IPS-11a (cell line): ENCODE data around the gene CRTC3.
"Not testable (repeated sequence)": the region's sequence is repeated elsewhere in the genome, so short reads cannot be mapped to it uniquely, and the experiment has no call there.

Source experiments
- H3K4me3 ChIP-seq: one replicate; pipeline ENCODE4 v1.5.1; 2013; ENCODE audit warnings: low read depth, low read length, control low read depth

CRTC3 gene

DNA sequence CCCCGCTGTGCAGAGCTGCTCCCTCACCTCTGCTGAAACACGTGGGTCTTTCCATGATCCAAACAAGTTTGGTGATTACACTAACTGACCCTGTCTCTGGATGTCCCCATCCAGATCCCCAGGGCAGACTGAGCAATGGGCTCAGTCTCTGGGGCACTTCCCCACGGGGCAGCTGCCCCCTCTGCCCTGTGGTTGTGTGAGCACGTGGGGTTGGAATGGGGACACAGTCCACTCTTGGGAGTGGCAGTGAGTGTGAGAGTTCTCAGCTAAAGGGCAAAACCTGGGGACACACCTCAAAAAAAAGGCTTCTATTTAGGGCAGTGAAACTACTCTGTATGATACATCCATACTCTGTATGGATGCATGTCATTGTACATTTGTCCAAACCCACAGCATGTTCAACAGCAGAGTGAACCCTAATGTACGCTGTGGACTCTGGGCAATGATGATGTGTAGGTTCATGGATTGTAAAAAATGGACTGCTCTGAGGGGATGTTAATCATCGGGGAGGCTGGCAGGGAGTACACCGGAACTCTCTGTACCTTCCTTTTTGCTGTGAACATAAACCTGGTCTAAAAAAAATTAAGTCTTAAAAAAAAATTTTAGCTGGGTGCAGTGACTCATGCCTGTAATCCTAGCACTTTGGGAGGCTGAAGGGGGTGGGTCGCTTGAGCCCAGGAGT is 137.5 kb downstream of the CRTC3 start:
- H3K4me3 ChIP-seq = no peak overlapping the region

DNA sequence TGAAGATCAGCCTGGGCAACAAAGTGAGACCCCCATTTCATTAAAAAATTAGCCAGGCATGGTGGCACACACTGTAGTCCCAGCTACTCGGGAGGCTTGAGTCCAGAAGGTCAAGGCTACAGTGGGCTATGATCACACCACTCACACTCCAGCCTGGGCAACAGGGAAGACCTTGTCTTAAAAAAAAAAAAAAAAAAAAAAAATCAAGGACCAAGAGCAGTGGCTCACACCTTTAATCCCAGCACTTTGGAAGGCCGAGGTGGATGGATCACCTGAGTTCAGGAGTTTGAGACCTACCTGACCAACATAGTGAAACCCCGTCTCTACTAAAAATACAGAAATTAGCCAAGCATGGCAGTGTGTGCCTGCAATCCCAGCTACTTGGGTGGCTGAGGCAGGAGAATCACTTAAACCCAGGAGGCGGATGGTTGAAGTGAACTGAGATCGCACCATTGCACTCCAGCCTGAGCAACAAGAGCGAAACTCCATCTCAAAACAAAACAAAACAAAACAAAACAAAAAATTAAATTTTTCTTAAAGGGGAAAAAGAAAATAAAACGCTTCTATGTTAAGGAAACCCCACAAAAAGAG is 138.1 kb downstream of the CRTC3 start:
- H3K4me3 ChIP-seq = not testable (repeated sequence)

DNA sequence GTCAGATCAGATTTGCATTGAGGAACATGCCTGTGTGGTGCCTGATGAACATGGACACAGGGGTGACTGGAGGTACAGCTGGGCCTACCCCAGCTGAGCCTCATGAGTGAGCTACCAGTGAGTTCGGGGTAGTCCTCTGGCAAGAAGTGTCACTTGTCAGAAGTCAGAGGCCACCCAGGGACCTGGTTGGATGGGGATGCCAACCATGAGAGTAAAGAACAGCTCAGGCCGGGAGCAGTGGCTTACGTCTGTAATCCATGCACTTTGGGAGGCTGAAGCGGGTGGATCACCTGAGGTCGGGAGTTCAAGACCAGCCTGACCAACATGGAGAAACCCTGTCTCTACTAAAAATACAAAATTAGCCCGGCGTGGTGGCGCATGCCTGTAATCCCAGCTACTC is 140.9 kb downstream of the CRTC3 start:
- H3K4me3 ChIP-seq = not testable (repeated sequence)

DNA sequence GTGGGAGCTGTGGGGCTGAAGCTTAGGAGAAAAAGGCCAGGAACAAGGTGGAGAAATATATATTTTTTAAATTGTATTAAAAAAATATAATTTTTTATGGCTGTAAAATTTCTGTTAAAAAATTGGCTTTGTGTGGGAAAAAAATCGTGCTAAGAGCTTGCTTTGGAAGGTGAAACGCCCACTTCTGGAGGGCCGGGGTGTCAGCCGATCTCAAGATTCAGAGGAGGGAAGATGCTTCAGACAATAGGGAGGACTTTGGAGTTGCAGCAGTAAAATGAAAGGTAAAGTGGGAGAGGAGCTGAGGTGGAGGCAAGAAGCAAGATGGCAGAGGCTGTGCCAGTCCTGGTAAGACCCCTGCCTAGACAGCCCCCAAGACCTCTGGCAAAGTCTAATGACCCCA is 141.5 kb downstream of the CRTC3 start:
- no peak overlapping the region for H3K4me3 ChIP-seq

GRCh38 chr15:90673357-90673756 is 143.6 kb downstream of the CRTC3 start:
- not testable (repeated sequence) for H3K4me3 ChIP-seq

GRCh38 chr15:90674476-90674875 is 144.8 kb downstream of the CRTC3 start:
- H3K4me3 ChIP-seq = no peak overlapping the region

DNA sequence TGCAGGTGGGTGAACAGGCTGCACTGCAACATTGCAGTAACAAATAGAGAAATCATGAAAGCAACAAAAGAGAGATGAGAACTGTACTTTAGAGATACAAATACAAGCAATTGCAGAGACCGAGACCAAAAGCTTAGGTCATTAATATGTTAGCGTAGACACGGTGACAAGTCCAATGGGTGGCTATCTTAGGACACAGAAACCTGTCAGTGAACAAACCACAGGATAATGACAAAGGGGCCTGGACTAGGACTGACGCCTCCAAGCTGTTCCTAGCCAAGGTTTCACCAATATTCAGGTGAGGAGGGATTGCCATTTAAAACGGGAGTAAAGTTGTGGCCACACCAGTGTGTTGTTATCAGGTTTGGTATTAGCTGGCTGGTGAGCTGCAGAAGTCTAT is 145.7 kb downstream of the CRTC3 start:
- H3K4me3 ChIP-seq = no peak overlapping the region

DNA sequence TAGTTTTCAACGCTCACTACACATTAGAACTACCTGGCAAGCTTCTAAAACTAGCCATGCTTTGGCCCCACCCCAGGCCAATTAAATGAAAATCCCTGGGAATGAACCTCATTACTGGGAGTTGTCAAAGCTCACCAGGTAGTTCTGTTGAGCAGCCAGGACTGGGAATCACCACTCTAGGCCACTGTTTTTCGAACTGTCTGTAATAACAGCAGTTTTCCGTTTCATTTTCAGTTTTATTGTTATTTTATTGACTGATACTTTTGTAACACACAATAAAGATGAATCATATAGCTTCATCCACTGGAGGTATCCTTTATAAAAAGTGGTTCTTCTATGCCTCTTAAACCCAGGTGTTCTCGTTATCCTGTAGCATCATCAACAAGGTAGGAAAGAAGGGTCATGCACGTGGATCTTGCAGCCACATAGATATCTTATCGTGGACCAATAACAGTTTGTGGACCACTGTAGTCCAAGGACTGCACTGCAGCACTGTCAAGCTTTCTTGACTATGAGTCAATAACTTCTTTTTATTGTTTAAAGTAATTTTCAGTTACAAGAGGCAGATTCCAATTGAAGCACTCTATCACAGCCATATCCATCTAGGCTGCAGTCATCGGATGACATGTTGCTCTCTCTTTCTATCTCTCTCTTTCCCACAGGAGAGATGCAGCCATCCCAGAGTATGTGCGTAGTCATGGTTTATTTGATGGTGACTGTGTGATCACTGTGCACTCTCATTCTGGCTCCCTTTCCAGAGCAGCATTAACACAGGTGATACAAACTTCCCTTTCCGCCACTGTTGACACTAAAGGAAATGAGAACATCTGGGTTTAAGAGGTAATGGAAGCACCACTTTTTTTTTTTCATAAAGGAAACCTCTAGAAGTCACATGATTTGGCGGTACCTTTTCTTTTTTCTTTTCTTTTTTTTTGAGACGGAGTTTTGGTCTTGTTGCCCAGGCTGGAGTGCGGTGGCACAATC is 148.4 kb downstream of the CRTC3 start:
- H3K4me3 ChIP-seq = no peak overlapping the region

DNA sequence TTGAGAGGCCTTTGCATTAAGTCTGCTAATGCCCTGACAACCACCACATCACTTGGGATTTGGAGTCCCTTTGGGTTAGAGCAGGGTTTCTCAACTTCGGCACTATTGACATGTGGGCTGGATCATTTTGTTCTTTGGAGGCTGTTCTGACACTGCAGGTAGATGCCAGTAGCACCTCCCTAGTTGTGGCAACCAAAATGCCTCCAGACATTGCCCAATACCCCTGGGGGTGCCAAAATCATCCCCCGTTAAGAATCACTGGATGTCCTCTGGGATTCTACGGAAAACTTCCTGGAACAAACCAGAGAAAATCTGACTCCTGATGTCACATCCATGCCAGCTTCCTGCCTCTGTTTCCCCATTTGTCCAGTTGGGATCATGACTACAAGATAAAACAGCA is 150.2 kb downstream of the CRTC3 start:
- no peak overlapping the region for H3K4me3 ChIP-seq

GRCh38 chr15:90680371-90680935 is 150.7 kb downstream of the CRTC3 start:
- H3K4me3 ChIP-seq = no peak overlapping the region

- H3K4me3 ChIP-seq = no peak overlapping the region
These were observed 151.3 kb downstream of the CRTC3 start for GRCh38 chr15:90681056-90681455.

GRCh38 chr15:90681480-90681879 is 151.8 kb downstream of the CRTC3 start:
- no peak overlapping the region for H3K4me3 ChIP-seq

- H3K4me3 ChIP-seq = no peak overlapping the region
These were observed 153.6 kb downstream of the CRTC3 start for GRCh38 chr15:90683371-90683770.

DNA sequence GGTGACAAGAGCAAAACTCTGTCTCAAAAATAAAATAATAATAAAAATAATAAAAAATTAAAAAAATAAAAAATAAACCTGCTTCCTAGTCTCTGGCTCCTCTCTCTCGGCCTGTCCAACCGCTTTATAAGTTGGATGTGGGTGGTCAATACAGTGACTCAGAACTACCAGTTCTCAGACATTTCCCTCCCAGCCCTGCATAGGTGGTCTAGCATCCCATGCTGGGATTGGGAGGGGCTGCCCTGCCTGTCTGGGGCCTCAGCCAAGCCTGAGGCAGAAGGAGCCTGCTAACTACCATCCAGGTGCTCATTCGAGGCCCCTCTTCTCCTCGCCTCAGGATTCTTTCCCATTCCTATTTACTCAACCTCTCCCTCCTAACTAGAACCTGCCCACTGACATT is 154.2 kb downstream of the CRTC3 start:
- H3K4me3 ChIP-seq = no peak overlapping the region

DNA sequence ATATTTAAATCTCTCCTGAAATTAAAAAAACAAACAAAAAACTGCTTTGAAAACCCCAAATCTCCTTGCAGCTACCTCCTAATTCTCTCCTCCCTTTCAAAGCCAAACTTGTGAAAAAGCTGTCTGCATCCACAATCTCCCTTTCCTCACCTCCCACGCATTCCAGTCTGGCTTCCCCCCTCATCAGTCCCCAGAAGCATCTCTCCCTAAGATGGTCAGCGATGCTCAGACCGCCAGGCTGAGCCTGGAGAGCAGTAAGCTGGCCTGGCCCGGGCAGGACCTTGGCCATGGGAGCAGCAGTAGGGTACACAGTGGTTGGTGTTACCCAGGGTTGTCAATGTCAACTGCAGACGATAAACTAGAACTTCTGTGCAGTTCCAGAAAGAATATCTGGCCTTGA is 154.6 kb downstream of the CRTC3 start:
- H3K4me3 ChIP-seq = no peak overlapping the region

DNA sequence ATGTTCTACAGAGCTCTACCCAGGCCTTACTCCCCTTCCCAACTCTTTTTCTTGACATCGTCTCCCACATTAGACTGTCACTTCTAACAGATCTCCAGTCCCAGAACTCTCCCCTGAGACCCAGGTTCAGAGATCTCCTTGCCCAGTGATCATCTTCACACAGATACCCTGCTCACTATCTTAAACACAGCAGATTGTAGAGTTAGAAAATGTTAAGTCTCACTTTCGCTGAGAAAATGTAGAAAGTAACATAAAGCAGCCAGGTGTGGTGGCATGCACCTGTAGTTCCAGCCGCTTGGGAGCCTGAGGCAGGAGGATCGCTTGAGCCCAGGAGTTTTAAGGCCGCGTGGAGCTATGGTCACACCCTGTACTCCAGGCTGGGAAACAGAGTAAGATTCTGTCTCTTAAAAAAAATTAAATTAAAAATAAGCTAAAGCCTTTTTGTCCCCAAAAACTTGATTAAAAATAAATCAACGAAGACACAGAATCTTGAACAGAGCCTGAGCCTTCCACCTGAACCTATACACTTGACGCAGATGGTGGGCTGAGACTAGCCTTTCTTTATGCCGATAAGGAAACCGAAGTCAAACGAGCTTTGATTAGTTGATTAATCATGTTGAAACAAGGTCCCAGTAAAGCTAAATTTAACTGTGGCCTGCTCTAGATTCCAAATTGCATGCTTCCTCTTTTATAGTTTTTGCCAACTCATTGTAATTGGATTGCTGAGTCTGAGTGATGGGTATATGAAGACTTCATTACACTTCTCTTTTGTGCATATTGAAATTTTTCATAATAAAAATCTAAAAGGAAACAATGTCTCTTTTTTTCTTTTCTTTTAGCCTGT is 156.1 kb downstream of the CRTC3 start:
- H3K4me3 ChIP-seq = no peak overlapping the region

DNA sequence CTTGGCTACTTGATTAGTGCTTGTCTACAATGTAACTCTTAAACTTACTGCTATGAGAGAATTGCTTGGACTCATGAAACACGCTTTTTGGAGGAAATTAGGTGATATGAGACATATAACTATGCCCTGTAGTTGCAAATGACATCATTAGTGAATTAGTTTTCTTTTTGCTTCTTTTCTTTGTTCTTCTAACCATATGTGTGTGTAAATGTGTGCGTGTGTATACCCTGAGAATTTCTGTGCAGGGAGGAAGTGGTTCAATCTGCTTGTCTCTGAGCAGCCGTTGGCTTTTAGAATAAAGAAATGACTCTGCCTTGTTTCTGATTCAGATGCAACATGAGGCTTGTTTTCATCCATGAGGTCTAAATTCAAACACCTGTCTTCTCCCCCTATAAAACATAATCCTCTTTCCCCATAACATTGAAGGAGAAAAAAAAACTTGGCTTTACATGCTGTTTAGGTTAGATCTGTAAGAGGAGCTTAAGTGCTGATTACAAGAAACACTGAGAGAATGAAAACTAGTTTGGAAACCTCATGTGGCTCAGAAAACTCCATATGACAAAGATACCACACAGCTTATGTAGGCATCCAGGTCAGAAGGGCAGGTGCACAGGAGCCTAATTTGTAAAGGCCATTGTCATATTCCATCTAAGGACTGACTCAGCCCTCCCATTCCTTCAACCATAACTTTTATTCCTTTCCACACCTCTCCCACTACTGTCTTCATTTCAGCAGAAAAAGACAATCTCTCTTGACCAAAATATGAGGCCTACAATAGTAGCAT is 156.9 kb downstream of the CRTC3 start:
- no peak overlapping the region for H3K4me3 ChIP-seq

DNA sequence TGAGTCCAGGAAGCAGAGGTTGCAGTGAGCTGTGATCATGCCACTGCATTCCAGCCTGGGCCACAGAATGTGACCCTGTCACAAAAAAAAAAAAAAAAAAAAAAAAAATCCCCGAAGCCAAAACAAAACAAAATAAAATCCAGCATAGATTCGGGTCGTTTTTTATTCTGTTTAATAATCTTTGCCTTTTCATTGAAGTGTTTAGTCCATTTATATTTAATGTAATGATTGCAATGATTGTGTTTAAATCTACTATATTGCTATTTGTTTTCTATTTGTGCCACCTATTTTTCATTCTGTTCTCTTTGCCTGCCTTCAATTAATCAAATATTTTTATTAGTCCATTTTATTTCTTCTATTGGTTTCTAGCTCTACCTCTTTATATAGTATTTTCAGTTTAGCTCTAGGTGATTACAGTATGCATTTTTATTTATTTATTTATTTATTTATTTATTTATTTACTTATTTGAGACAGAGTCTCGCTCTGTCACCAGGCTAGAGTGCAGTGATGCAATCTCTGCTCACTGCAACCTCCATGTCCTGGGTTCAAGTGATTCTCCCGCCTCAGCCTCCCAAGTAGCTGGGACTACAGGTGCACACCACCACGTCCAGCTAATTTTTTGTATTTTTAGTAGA is 159.7 kb downstream of the CRTC3 start:
- H3K4me3 ChIP-seq = not testable (repeated sequence)

- H3K4me3 ChIP-seq = no peak overlapping the region
These were observed 160.9 kb downstream of the CRTC3 start for GRCh38 chr15:90690585-90690984.
